DND-41 (cell line): Measurements from ENCODE around the gene HJV.

Experiments
- ATAC-seq: fragments of 200-7000 bp; cut with Tn5 transposase; 3 replicates; pipeline ENCODE4 v1.9.1; 2021; ENCODE audit warnings: low read depth; ENCODE audit not compliant: insufficient read depth
- DNase-seq: peaks from one replicate; pipeline ENCODE4 v3.0.0-alpha.2; 2020
- H2AFZ ChIP-seq: 2 replicates; pipeline ENCODE4 v1.6.0; 2012; ENCODE audit warnings: low read depth, low read length
- H3K27ac ChIP-seq: 2 replicates; pipeline ENCODE4 v1.5.1; 2012; ENCODE audit warnings: low read length, inconsistent platforms
- H3K27me3 ChIP-seq: fragments of 200-600 bp; sonication (generic); 2 replicates; pipeline ENCODE4 v1.6.0; 2012; ENCODE audit warnings: low read length, mild to moderate bottlenecking, inconsistent platforms; ENCODE audit not compliant: insufficient read depth, poor library complexity
- H3K36me3 ChIP-seq: 2 replicates; pipeline ENCODE4 v1.5.1; 2012; ENCODE audit warnings: low read length, inconsistent platforms; ENCODE audit not compliant: insufficient read depth
- H3K4me1 ChIP-seq: 2 replicates; pipeline ENCODE4 v1.5.1; 2012; ENCODE audit warnings: mild to moderate bottlenecking, low read length; ENCODE audit not compliant: insufficient read depth
- H3K4me2 ChIP-seq: 2 replicates; pipeline ENCODE4 v1.6.0; 2012; ENCODE audit warnings: mild to moderate bottlenecking, moderate library complexity, low read length, inconsistent platforms; ENCODE audit not compliant: insufficient read depth
- H3K4me3 ChIP-seq, 2 experiments: fragments of 200-600 bp in 1 of 2; shearing (Covaris generic) in 1 of 2; 2 replicates each; pipeline ENCODE4 v1.5.1; 2012 to 2016; ENCODE audit warnings: inconsistent platforms in 2 of 2, low read length in 2 of 2, mild to moderate bottlenecking in 2 of 2, low read depth in 1 of 2, moderate library complexity in 1 of 2
- H3K79me2 ChIP-seq: 2 replicates; pipeline ENCODE4 v1.6.0; 2012; ENCODE audit warnings: low read length, inconsistent platforms; ENCODE audit not compliant: insufficient read depth
- H3K9ac ChIP-seq: 2 replicates; pipeline ENCODE4 v1.6.0; 2012; ENCODE audit warnings: low read depth, mild to moderate bottlenecking, inconsistent platforms, low read length, moderate library complexity
- H3K9me3 ChIP-seq: 2 replicates; pipeline ENCODE4 v1.5.1; 2012; ENCODE audit warnings: low read length, moderate library complexity, mild to moderate bottlenecking, inconsistent platforms; ENCODE audit not compliant: insufficient read depth, severe bottlenecking
- H4K20me1 ChIP-seq: 2 replicates; pipeline ENCODE4 v1.6.0; 2012; ENCODE audit warnings: low read length; ENCODE audit not compliant: insufficient read depth
- CTCF ChIP-seq: IDR thresholded peaks from 2 replicates; pipeline ENCODE4 v1.5.1; 2012; ENCODE audit warnings: borderline replicate concordance, low read length, moderate library complexity, mild to moderate bottlenecking; ENCODE audit not compliant: poor library complexity, severe bottlenecking; ENCODE audit errors: extremely low read depth
- EZH2 ChIP-seq: IDR thresholded peaks from 3 replicates; pipeline ENCODE4 v1.6.1; 2012; ENCODE audit warnings: borderline replicate concordance, low read depth, mild to moderate bottlenecking, moderate library complexity, low read length, inconsistent platforms; ENCODE audit not compliant: severe bottlenecking

Gene HJV

GRCh38 chr1:145999321-146000024, 22.1 kb downstream of the HJV start:
- peak overlapping the region; percentile 38 for H3K27ac ChIP-seq
- H3K27me3 ChIP-seq = no peaks in the 10 kb centered on the region
- peaks cover 56% of the 10 kb centered on the region for H3K4me1 ChIP-seq
- H2AFZ ChIP-seq = peak overlapping the region; percentile 53; the same call in 1 of the 2 replicates
- H3K79me2 ChIP-seq = peaks cover 18% of the 10 kb centered on the region
- ATAC-seq (0 out of 3 replicates have a peak, but pooled peaks have one; percentile 11), DNase-seq (peak; percentile 39)
- H3K9me3 ChIP-seq = no peaks in the 10 kb centered on the region
- H3K4me2 ChIP-seq = no peak overlapping the region
- H3K9ac ChIP-seq = no peak overlapping the region; the same call in 1 of the 2 replicates
- H3K4me3 ChIP-seq = no peak overlapping the region
- no peaks in the 10 kb centered on the region for H4K20me1 ChIP-seq
- no peak for TF ChIP-seq CTCF
- TF ChIP-seq EZH2 = no peak
- H3K36me3 ChIP-seq = peaks cover 5% of the 10 kb centered on the region

GRCh38 chr1:145997718-145998023, 23.9 kb downstream of the HJV start:
- TF ChIP-seq CTCF (no peak), EZH2 (no peak)
- Histone ChIP-seq H3K9me3 (no peaks in the 10 kb centered on the region), H4K20me1 (no peaks in the 10 kb centered on the region), H3K27me3 (no peaks in the 10 kb centered on the region), H3K36me3 (peaks cover 18% of the 10 kb centered on the region), H3K4me2 (peak overlapping the region; percentile 97), H2AFZ (no peak overlapping the region), H3K79me2 (peaks cover 18% of the 10 kb centered on the region), H3K4me1 (peaks cover 61% of the 10 kb centered on the region), H3K9ac (peak overlapping the region; percentile 73), H3K4me3 (peak overlapping the region in 1 of 2 experiments; percentile 84; a peak in 1 of 4 replicates), H3K27ac (peak overlapping the region; percentile 97)
- DNase-seq = no peak
- no peak for ATAC-seq

GRCh38 chr1:145997016-145997717, 24.4 kb downstream of the HJV start:
- DNase-seq = peak; percentile 82
- H2AFZ ChIP-seq = peak overlapping the region; percentile 84

More at GRCh38 chr1:145997016-145997717, 24.4 kb downstream of the HJV start:
- Histone ChIP-seq H3K4me2 (peak overlapping the region; percentile 97), H3K27me3 (no peaks in the 10 kb centered on the region), H4K20me1 (no peaks in the 10 kb centered on the region), H3K4me1 (peaks cover 61% of the 10 kb centered on the region), H3K9me3 (no peaks in the 10 kb centered on the region), H3K27ac (peak overlapping the region; percentile 97), H3K4me3 (peak overlapping the region; percentile 75 to 84), H3K79me2 (peaks cover 18% of the 10 kb centered on the region), H3K9ac (peak overlapping the region; percentile 73), H3K36me3 (peaks cover 18% of the 10 kb centered on the region)
- no peak for TF ChIP-seq CTCF
- TF ChIP-seq EZH2 = no peak
- peak; percentile 76 for ATAC-seq
